Measurements from ENCODE around the gene CCL7.

Gene CCL7

DNA sequence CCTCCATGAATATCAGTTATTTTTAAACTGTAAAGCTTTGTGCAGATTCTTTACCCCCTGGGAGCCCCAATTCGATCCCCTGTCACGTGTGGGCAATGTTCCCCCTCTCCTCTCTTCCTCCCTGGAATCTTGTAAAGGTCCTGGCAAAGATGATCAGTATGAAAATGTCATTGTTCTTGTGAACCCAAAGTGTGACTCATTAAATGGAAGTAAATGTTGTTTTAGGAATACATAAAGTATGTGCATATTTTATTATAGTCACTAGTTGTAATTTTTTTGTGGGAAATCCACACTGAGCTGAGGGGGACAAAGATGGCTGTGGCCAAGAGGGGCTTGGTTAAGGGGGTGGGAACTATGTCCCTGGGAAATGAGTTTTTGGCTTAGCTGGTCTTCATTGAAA lies 17.9 kb downstream of the CCL7 start:
- TF ChIP-seq SIN3A (IDR thresholded peaks at IDR 0.05; ENCODE audit: borderline replicate concordance, insufficient read depth, low read length) (no peak), TAF1 (IDR thresholded peaks at IDR 0.05; ENCODE audit: borderline replicate concordance, insufficient read depth, low read length) (no peak), FOXP2 (optimal IDR thresholded peaks at IDR 0.05; ENCODE audit: borderline replicate concordance, extremely low read depth, extremely low read length, insufficient read depth) (no peak), POLR2AphosphoS5 (IDR thresholded peaks at IDR 0.05; ENCODE audit: low read depth, low read length) (no peak)
- TF ChIP-seq, protein P1, sequence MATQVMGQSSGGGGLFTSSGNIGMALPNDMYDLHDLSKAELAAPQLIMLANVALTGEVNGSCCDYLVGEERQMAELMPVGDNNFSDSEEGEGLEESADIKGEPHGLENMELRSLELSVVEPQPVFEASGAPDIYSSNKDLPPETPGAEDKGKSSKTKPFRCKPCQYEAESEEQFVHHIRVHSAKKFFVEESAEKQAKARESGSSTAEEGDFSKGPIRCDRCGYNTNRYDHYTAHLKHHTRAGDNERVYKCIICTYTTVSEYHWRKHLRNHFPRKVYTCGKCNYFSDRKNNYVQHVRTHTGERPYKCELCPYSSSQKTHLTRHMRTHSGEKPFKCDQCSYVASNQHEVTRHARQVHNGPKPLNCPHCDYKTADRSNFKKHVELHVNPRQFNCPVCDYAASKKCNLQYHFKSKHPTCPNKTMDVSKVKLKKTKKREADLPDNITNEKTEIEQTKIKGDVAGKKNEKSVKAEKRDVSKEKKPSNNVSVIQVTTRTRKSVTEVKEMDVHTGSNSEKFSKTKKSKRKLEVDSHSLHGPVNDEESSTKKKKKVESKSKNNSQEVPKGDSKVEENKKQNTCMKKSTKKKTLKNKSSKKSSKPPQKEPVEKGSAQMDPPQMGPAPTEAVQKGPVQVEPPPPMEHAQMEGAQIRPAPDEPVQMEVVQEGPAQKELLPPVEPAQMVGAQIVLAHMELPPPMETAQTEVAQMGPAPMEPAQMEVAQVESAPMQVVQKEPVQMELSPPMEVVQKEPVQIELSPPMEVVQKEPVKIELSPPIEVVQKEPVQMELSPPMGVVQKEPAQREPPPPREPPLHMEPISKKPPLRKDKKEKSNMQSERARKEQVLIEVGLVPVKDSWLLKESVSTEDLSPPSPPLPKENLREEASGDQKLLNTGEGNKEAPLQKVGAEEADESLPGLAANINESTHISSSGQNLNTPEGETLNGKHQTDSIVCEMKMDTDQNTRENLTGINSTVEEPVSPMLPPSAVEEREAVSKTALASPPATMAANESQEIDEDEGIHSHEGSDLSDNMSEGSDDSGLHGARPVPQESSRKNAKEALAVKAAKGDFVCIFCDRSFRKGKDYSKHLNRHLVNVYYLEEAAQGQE (IDR thresholded peaks at IDR 0.05; ENCODE audit: insufficient read depth in 1 of 2, low read depth in 2 of 2, low read length in 2 of 2), result no peak

DNA sequence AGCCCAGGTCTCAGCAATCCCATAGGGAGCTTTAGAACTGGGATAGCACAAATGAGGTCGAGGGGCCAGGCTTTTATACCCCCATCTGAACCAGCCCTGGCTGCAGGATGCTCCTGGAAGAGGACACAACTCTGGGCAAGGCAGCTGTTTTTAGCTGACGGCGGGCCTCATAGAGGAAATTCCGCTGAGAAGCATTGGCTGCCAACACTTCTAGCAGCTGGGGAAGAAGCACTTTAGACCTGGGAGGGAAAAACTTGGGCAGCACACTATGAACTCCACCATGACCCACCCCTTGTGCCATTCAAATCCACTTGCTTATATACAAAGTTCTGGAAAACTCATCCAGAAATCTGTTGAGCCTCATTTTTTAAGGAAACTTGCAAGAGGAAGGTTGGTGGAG lies 20.6 kb downstream of the CCL7 start:
- no peak for TF ChIP-seq SIN3A (IDR thresholded peaks at IDR 0.05; ENCODE audit: borderline replicate concordance, insufficient read depth, low read length)
- no peak for TF ChIP-seq TAF1 (IDR thresholded peaks at IDR 0.05; ENCODE audit: borderline replicate concordance, insufficient read depth, low read length)
- no peak for TF ChIP-seq POLR2AphosphoS5 (IDR thresholded peaks at IDR 0.05; ENCODE audit: low read depth, low read length)
- TF ChIP-seq, protein P1 (IDR thresholded peaks at IDR 0.05; ENCODE audit: insufficient read depth in 1 of 2, low read depth in 2 of 2, low read length in 2 of 2), result no peak
- no peak for TF ChIP-seq FOXP2 (optimal IDR thresholded peaks at IDR 0.05; ENCODE audit: borderline replicate concordance, extremely low read depth, extremely low read length, insufficient read depth)

DNA sequence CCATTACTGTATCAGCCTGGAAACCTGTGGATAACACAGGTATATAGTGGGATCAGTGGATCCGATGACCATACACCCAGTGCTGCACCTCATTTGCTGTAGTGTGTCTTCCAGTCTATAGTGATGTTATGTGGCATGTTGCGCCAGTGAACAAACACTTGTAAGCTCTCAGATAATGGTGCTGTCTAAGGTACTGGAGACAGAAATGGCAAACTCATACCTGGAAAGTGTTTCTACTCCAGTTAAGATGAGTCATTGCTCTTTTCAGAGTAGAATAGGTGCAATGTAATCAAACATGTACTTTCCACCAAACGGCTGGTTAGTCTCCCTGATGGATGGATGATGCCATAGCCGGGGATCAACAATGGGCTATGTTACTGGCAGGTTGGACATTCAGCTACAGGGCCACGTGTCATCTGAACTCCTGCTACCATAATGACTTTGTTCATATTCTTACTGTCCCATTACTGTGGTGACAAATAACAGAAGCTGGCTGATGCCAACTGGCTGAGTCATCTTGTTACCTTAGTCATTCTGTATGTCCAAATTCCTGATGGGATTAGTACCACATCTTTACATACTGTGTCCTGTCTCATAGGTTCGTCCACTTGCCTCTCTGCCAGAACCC lies 21.8 kb downstream of the CCL7 start:
- TF ChIP-seq, protein P1 (IDR thresholded peaks at IDR 0.05; ENCODE audit: insufficient read depth in 1 of 2, low read depth in 2 of 2, low read length in 2 of 2), result peak; percentile 44 to 84; a peak in 3 of 4 replicates
- TF ChIP-seq TAF1 (IDR thresholded peaks at IDR 0.05; ENCODE audit: borderline replicate concordance, insufficient read depth, low read length), result no peak

DNA sequence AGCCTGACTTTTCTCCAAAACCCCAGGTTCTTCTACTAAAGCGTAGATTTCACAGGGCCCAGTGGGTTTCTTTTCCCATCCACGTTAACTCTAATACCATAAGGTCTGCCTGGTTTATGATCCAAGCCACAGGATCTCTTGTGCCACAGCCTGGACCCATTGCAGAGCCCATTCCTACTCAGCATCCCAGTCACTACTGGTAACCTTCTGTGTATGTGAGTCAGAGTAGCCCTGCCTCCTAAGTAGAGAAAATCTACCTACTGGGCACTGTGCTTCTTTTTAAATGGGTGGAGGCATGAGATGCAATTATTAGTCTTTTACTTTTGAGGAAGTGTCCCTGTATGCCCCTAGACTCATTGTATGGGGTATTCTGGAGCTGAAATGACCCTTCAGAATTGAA lies 29.0 kb downstream of the CCL7 start:
- no peak for TF ChIP-seq SIN3A (IDR thresholded peaks at IDR 0.05; ENCODE audit: borderline replicate concordance, insufficient read depth, low read length)
- no peak for TF ChIP-seq POLR2AphosphoS5 (IDR thresholded peaks at IDR 0.05; ENCODE audit: low read depth, low read length)
- TF ChIP-seq TAF1 (IDR thresholded peaks at IDR 0.05; ENCODE audit: borderline replicate concordance, insufficient read depth, low read length), result no peak
- no peak for TF ChIP-seq FOXP2 (optimal IDR thresholded peaks at IDR 0.05; ENCODE audit: borderline replicate concordance, extremely low read depth, extremely low read length, insufficient read depth)
- TF ChIP-seq, protein P1 (IDR thresholded peaks at IDR 0.05; ENCODE audit: insufficient read depth in 1 of 2, low read depth in 2 of 2, low read length in 2 of 2), result no peak
